Measurements from ENCODE around the gene PLPP7. TPM values are rescaled to one million over a fixed set of nuclear protein-coding genes. Genes with fewer than 3 reads are reported as not detected.
"Not testable (repeated sequence)": the region's sequence is repeated elsewhere in the genome, so short reads cannot be mapped to it uniquely, and the experiment has no call there.

The PLPP7 gene
- total RNA-seq, 1 donor from 2014 or later, result 1.1 TPM

- TF ChIP-seq, protein P1, sequence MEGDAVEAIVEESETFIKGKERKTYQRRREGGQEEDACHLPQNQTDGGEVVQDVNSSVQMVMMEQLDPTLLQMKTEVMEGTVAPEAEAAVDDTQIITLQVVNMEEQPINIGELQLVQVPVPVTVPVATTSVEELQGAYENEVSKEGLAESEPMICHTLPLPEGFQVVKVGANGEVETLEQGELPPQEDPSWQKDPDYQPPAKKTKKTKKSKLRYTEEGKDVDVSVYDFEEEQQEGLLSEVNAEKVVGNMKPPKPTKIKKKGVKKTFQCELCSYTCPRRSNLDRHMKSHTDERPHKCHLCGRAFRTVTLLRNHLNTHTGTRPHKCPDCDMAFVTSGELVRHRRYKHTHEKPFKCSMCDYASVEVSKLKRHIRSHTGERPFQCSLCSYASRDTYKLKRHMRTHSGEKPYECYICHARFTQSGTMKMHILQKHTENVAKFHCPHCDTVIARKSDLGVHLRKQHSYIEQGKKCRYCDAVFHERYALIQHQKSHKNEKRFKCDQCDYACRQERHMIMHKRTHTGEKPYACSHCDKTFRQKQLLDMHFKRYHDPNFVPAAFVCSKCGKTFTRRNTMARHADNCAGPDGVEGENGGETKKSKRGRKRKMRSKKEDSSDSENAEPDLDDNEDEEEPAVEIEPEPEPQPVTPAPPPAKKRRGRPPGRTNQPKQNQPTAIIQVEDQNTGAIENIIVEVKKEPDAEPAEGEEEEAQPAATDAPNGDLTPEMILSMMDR (IDR thresholded peaks at IDR 0.05; ENCODE audit: unreplicated experiment), result no peak
- peaks cover 2% of the 10 kb centered on the region for H3K4me1 Mint-ChIP-seq
- no peaks in the 10 kb centered on the region for H3K9me3 Mint-ChIP-seq
- H3K36me3 Mint-ChIP-seq, result no peaks in the 10 kb centered on the region
- H3K4me3 Mint-ChIP-seq, result no peak overlapping the region
- H3K27ac Mint-ChIP-seq, result no peak overlapping the region
- DNase-seq (ENCODE audit: low spot score in 2 of 2, unreplicated experiment in 2 of 2), result no peak
- H3K27me3 Mint-ChIP-seq (ENCODE audit: low read depth), result peaks cover 14% of the 10 kb centered on the region
Measured at GRCh38 chr9:131347376-131348020, 58.0 kb downstream of the PLPP7 start.

DNA sequence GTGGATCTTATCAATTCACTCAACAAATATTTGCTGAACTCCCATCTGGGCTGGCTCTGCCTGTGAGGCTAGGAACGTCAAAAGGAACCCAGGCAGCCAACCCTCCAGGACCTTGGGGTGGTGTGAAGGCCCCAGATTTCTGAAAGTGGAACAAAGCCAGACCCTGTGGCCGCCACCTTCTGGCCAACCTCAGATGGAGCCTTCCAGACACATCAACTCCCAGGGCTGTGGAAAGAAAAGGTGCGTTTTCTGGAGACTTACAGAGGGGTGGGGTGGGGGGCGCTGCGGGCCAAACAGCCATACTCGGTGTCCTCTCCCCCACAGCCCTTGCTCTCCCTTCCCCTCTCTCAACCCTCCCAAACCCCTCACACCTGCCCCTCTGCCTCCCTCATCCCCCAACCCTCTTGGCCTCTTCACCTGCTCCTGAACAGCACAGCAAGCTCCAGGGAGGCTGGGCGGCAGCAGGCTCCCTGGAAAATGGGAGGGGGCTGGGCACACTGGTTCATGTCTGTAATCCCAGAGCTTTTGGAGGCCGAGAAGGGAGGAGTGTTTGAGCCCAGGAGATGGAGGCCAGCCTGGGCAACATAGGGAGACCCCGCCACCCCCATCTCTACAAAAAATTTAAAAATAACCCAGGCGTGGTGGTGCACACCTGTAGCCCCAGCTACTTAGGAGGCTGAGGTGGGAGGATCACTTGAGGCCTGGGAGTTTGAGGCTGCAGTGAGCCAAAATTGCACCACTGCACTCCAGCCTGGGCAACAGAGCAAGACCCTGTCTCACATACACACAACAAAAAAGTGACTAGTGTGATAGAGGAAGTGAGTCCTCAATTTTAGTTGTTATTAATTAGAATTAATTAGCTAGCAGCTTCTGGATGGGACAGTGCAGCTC, 59.4 kb downstream of the PLPP7 start:
- DNase-seq (ENCODE audit: low spot score in 2 of 2, unreplicated experiment in 2 of 2), result no peak
- H3K9me3 Mint-ChIP-seq, result no peaks in the 10 kb centered on the region
- H3K27ac Mint-ChIP-seq, result no peak overlapping the region
- H3K36me3 Mint-ChIP-seq, result no peaks in the 10 kb centered on the region
- H3K27me3 Mint-ChIP-seq (ENCODE audit: low read depth), result peaks cover 3% of the 10 kb centered on the region
- H3K4me3 Mint-ChIP-seq, result no peak overlapping the region
- TF ChIP-seq, protein P1 (IDR thresholded peaks at IDR 0.05; ENCODE audit: unreplicated experiment), result no peak
- peaks cover 2% of the 10 kb centered on the region for H3K4me1 Mint-ChIP-seq

GRCh38 chr9:131349522-131349880, 60.0 kb downstream of the PLPP7 start:
- peak overlapping the region; percentile 87 for H3K4me3 Mint-ChIP-seq
- no peak for DNase-seq (ENCODE audit: low spot score in 2 of 2, unreplicated experiment in 2 of 2)
- no peaks in the 10 kb centered on the region for H3K27me3 Mint-ChIP-seq (ENCODE audit: low read depth)
- peak overlapping the region; percentile 78 for H3K27ac Mint-ChIP-seq
- TF ChIP-seq, protein P1 (IDR thresholded peaks at IDR 0.05; ENCODE audit: unreplicated experiment), result no peak
- H3K9me3 Mint-ChIP-seq, result no peaks in the 10 kb centered on the region
- no peaks in the 10 kb centered on the region for H3K36me3 Mint-ChIP-seq
- peaks cover 2% of the 10 kb centered on the region for H3K4me1 Mint-ChIP-seq

GRCh38 chr9:131349881-131350563, 60.5 kb downstream of the PLPP7 start:
- Mint-ChIP-seq H3K36me3 (no peaks in the 10 kb centered on the region), H3K4me1 (peaks cover 2% of the 10 kb centered on the region), H3K27me3 (ENCODE audit: low read depth) (no peaks in the 10 kb centered on the region), H3K27ac (peak overlapping the region; percentile 78), H3K9me3 (no peaks in the 10 kb centered on the region), H3K4me3 (peak overlapping the region; percentile 87)
- peak; percentile 77 to 90 for DNase-seq (ENCODE audit: low spot score in 2 of 2, unreplicated experiment in 2 of 2)
- TF ChIP-seq, protein P1 (IDR thresholded peaks at IDR 0.05; ENCODE audit: unreplicated experiment), result peak; percentile 58

GRCh38 chr9:131356479-131356878, 67.0 kb downstream of the PLPP7 start:
- not testable (repeated sequence) for DNase-seq (ENCODE audit: low spot score in 2 of 2, unreplicated experiment in 2 of 2); H3K4me3 Mint-ChIP-seq; H3K27ac Mint-ChIP-seq; H3K36me3 Mint-ChIP-seq; H3K9me3 Mint-ChIP-seq; H3K27me3 Mint-ChIP-seq (ENCODE audit: low read depth)
- H3K4me1 Mint-ChIP-seq, result peaks cover 14% of the 10 kb centered on the region

GRCh38 chr9:131358556-131358955, 69.0 kb downstream of the PLPP7 start:
- H3K9me3 Mint-ChIP-seq, result no peaks in the 10 kb centered on the region
- no peaks in the 10 kb centered on the region for H3K27me3 Mint-ChIP-seq (ENCODE audit: low read depth)
- peaks cover 20% of the 10 kb centered on the region for H3K4me1 Mint-ChIP-seq
- TF ChIP-seq, protein P1 (IDR thresholded peaks at IDR 0.05; ENCODE audit: unreplicated experiment), result no peak
- H3K36me3 Mint-ChIP-seq, result no peaks in the 10 kb centered on the region
- H3K27ac Mint-ChIP-seq, result no peak overlapping the region
- H3K4me3 Mint-ChIP-seq, result no peak overlapping the region
- DNase-seq (ENCODE audit: low spot score in 2 of 2, unreplicated experiment in 2 of 2), result no peak

Data from mesothelial cell of epicardium (in vitro differentiated cells).